K562 (cell line): ENCODE measurements around the gene MYMX. TPM values are rescaled to one million over a fixed set of nuclear protein-coding genes. Genes with fewer than 3 reads are reported as not detected.

Experiments
- HLTF ChIP-seq: fragments of 450-650 bp; IDR thresholded peaks from 2 replicates; pipeline ENCODE4 v1.6.1; 2016
- HNRNPK ChIP-seq: fragments of 200-400 bp; formaldehyde crosslinking; IDR thresholded peaks from one replicate; pipeline ENCODE4 v1.6.1; 2018; ENCODE audit warnings: mild to moderate bottlenecking, low read depth, low read length; ENCODE audit not compliant: poor library complexity, severe bottlenecking
- ILK ChIP-seq: fragments of 450-650 bp; IDR thresholded peaks from 2 replicates; pipeline ENCODE4 v1.6.1; 2016; ENCODE audit warnings: missing genetic modification characterization, low read depth, mild to moderate bottlenecking, missing compliant biosample characterization, moderate library complexity, borderline replicate concordance
- NCOA4 ChIP-seq: fragments of 450-650 bp; IDR thresholded peaks from 2 replicates; pipeline ENCODE4 v1.6.1; 2018; ENCODE audit warnings: mild to moderate bottlenecking; ENCODE audit not compliant: partially characterized antibody
- RBBP5 ChIP-seq: fragments of 200-600 bp; sonication (generic); IDR thresholded peaks from 2 replicates; pipeline ENCODE4 v1.6.1; 2012; ENCODE audit warnings: borderline replicate concordance, mild to moderate bottlenecking, low read length, control low read depth, inconsistent platforms; ENCODE audit not compliant: insufficient read depth, poor library complexity, severe bottlenecking
- SIRT6 ChIP-seq: IDR thresholded peaks from one replicate; pipeline ENCODE4 v1.6.1; 2012; ENCODE audit warnings: low read depth, mild to moderate bottlenecking, control low read depth, inconsistent platforms, low read length, moderate library complexity
- SMAD1 ChIP-seq: fragments of 150-350 bp; IDR thresholded peaks from 2 replicates; pipeline ENCODE4 v1.6.1; 2014; ENCODE audit warnings: low read length, low read depth; ENCODE audit not compliant: partially characterized antibody
- TCF7L2 ChIP-seq: fragments of 150-350 bp; IDR thresholded peaks from 2 replicates; pipeline ENCODE4 v1.6.1; 2016; ENCODE audit warnings: low read depth, mild to moderate bottlenecking, low read length, moderate library complexity
- YBX1 ChIP-seq: fragments of 450-650 bp; IDR thresholded peaks from 2 replicates; pipeline ENCODE4 v1.7.1; 2016; ENCODE audit warnings: mild to moderate bottlenecking
- ZBTB1 ChIP-seq: sonication (generic); formaldehyde crosslinking; IDR thresholded peaks from 2 replicates; pipeline ENCODE4 v1.8.1; 2023; ENCODE audit warnings: missing genetic modification reagents, low read depth, mild to moderate bottlenecking, borderline replicate concordance
- ZNF232 ChIP-seq: sonication (generic); formaldehyde crosslinking; IDR thresholded peaks from 2 replicates; pipeline ENCODE4 v1.8.0; 2022; ENCODE audit warnings: mild to moderate bottlenecking, missing genetic modification reagents
- ZNF408 ChIP-seq: fragments of 250-450 bp; sonication (Bioruptor Pico); IDR thresholded peaks from 2 replicates; pipeline ENCODE4 v1.4.0; 2020; ENCODE audit warnings: low read depth, mild to moderate bottlenecking, moderate library complexity
- ZNF584 ChIP-seq: fragments of 200-800 bp; sonication (Bioruptor generic); IDR thresholded peaks from 2 replicates; pipeline ENCODE4 v1.6.1; 2016; ENCODE audit warnings: low read depth, mild to moderate bottlenecking, missing genetic modification characterization, missing compliant biosample characterization
- polyA plus RNA-seq, 8 experiments: library from polyadenylated mRNA; depleted of rRNA in 4 of 8; stranded (reverse) in 5 of 8; unstranded in 3 of 8; fragments of >200 nt; fragmentation: Nextera tagmentation in 2 of 8; fragmentation: Illumina TruSeq in 1 of 8; extraction: Ambion mirVana in 2 of 8; extraction: Trizol in 1 of 8; gene quantifications; 2 replicates each; pipeline versions ENCODE4 v1.2.1 to v1.2.3, GENCODE V29; 2011 to 2014; ENCODE audit warnings: inconsistent platforms in 1 of 8, missing spikeins in 1 of 8
- total RNA-seq, 7 experiments: library from RNA; depleted of rRNA in 6 of 7; stranded (reverse); fragments of >200 nt in 6 of 7; fragmentation: Illumina TruSeq in 2 of 7; extraction: Trizol in 2 of 7; gene quantifications; 2 replicates each; pipeline versions ENCODE4 v1.2.1 to v1.2.3, GENCODE V29; 2011 to 2021; ENCODE audit warnings: low replicate concordance in 1 of 7
- TF ChIP-seq, protein P1 (sequence below): fragments of 450-650 bp; IDR thresholded peaks from 2 replicates; pipeline ENCODE4 v1.6.1; 2018; ENCODE audit not compliant: partially characterized antibody
- TF ChIP-seq, protein P2 (sequence below): fragments of 450-650 bp; formaldehyde crosslinking; IDR thresholded peaks from 2 replicates; pipeline ENCODE4 v1.4.0; 2020; ENCODE audit warnings: mild to moderate bottlenecking
- TF ChIP-seq, protein P3 (sequence below): sonication (generic); formaldehyde crosslinking; IDR thresholded peaks from 2 replicates; pipeline ENCODE4 v1.4.0; 2020; ENCODE audit warnings: mild to moderate bottlenecking, missing genetic modification reagents
- TF ChIP-seq, protein P4 (sequence below): fragments of 250-450 bp; sonication (Bioruptor Pico); IDR thresholded peaks from 2 replicates; pipeline ENCODE4 v1.4.0; 2020; ENCODE audit warnings: mild to moderate bottlenecking, moderate library complexity, borderline replicate concordance

The MYMX gene
- total and polyA plus RNA-seq, 9 of the 15 experiments (the other 6 are each of a cell fraction or from before 2014, with no cell fraction given), result 0.12 TPM; not detected in 8

DNA sequence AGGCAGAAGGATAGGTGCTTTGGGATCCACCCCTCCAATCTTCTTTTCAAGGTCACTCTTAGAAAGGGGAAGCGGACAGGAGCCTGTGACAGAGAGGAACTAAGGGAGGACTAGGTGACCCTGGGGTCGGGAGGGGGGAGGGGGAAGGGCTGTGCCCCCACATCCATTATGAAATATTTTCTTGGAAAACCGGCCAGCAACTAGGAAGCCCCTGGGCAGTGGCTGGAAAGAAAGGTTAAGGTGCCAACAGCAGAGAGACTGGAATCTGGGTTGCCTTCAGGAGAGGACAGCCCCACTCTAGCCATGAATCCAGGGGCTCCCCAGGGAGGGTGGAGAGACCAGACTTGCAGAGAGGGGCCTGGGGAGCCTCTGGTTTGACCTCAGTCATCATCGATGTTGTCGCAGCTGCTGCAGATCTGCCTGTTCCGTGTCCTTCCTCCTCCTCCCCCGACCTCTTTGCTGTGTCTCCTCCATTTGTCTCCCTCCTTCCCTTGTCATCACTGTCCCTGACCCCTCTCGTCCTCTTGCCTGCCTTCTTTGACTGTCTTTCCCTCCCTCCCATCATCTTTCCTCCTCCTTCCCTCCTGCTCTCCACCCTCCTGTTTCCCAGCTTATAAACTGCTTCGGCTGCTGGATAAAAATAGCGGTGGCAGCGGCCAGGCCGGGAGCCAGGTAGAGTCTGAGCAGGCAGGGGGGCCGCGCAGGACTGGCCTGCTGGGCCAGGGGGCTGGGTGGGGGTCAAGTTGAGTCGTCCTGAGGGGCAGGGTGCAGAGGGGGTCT, 9.8 kb downstream of the MYMX start (continued):
- TF ChIP-seq, protein P1, sequence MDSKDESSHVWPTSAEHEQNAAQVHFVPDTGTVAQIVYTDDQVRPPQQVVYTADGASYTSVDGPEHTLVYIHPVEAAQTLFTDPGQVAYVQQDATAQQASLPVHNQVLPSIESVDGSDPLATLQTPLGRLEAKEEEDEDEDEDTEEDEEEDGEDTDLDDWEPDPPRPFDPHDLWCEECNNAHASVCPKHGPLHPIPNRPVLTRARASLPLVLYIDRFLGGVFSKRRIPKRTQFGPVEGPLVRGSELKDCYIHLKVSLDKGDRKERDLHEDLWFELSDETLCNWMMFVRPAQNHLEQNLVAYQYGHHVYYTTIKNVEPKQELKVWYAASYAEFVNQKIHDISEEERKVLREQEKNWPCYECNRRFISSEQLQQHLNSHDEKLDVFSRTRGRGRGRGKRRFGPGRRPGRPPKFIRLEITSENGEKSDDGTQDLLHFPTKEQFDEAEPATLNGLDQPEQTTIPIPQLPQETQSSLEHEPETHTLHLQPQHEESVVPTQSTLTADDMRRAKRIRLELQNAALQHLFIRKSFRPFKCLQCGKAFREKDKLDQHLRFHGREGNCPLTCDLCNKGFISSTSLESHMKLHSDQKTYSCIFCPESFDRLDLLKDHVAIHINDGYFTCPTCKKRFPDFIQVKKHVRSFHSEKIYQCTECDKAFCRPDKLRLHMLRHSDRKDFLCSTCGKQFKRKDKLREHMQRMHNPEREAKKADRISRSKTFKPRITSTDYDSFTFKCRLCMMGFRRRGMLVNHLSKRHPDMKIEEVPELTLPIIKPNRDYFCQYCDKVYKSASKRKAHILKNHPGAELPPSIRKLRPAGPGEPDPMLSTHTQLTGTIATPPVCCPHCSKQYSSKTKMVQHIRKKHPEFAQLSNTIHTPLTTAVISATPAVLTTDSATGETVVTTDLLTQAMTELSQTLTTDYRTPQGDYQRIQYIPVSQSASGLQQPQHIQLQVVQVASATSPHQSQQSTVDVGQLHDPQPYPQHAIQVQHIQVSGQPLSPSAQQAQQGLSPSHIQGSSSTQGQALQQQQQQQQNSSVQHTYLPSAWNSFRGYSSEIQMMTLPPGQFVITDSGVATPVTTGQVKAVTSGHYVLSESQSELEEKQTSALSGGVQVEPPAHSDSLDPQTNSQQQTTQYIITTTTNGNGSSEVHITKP, result peak; percentile 78
- TF ChIP-seq SMAD1 (no peak), ZNF584 (no peak), HNRNPK (no peak), RBBP5 (peak; percentile 10), ZBTB1 (no peak), YBX1 (no peak), SIRT6 (no peak), ZNF408 (no peak), HLTF (0 out of 2 replicates have a peak, but pooled peaks have one; percentile 45), ZNF232 (CRISPR knock-in tag) (no peak), NCOA4 (peak; percentile 40), TCF7L2 (no peak), ILK (no peak)
- TF ChIP-seq, protein P2, sequence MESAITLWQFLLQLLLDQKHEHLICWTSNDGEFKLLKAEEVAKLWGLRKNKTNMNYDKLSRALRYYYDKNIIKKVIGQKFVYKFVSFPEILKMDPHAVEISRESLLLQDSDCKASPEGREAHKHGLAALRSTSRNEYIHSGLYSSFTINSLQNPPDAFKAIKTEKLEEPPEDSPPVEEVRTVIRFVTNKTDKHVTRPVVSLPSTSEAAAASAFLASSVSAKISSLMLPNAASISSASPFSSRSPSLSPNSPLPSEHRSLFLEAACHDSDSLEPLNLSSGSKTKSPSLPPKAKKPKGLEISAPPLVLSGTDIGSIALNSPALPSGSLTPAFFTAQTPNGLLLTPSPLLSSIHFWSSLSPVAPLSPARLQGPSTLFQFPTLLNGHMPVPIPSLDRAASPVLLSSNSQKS (CRISPR knock-in tag), result no peak
- TF ChIP-seq, protein P3, sequence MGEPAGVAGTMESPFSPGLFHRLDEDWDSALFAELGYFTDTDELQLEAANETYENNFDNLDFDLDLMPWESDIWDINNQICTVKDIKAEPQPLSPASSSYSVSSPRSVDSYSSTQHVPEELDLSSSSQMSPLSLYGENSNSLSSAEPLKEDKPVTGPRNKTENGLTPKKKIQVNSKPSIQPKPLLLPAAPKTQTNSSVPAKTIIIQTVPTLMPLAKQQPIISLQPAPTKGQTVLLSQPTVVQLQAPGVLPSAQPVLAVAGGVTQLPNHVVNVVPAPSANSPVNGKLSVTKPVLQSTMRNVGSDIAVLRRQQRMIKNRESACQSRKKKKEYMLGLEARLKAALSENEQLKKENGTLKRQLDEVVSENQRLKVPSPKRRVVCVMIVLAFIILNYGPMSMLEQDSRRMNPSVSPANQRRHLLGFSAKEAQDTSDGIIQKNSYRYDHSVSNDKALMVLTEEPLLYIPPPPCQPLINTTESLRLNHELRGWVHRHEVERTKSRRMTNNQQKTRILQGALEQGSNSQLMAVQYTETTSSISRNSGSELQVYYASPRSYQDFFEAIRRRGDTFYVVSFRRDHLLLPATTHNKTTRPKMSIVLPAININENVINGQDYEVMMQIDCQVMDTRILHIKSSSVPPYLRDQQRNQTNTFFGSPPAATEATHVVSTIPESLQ, result no peak
- TF ChIP-seq, protein P4, sequence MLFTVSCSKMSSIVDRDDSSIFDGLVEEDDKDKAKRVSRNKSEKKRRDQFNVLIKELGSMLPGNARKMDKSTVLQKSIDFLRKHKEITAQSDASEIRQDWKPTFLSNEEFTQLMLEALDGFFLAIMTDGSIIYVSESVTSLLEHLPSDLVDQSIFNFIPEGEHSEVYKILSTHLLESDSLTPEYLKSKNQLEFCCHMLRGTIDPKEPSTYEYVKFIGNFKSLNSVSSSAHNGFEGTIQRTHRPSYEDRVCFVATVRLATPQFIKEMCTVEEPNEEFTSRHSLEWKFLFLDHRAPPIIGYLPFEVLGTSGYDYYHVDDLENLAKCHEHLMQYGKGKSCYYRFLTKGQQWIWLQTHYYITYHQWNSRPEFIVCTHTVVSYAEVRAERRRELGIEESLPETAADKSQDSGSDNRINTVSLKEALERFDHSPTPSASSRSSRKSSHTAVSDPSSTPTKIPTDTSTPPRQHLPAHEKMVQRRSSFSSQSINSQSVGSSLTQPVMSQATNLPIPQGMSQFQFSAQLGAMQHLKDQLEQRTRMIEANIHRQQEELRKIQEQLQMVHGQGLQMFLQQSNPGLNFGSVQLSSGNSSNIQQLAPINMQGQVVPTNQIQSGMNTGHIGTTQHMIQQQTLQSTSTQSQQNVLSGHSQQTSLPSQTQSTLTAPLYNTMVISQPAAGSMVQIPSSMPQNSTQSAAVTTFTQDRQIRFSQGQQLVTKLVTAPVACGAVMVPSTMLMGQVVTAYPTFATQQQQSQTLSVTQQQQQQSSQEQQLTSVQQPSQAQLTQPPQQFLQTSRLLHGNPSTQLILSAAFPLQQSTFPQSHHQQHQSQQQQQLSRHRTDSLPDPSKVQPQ (CRISPR knock-in tag), result no peak
